ENCODE results near the gene MIR17HG. TPM values are rescaled to one million over a fixed set of nuclear protein-coding genes. Genes with fewer than 3 reads are reported as not detected.
"Not testable (repeated sequence)": the region's sequence is repeated elsewhere in the genome, so short reads cannot be mapped to it uniquely, and the experiment has no call there.

MIR17HG gene
- total RNA-seq, 1 donor from 2014 or later: 14.3 TPM

DNA sequence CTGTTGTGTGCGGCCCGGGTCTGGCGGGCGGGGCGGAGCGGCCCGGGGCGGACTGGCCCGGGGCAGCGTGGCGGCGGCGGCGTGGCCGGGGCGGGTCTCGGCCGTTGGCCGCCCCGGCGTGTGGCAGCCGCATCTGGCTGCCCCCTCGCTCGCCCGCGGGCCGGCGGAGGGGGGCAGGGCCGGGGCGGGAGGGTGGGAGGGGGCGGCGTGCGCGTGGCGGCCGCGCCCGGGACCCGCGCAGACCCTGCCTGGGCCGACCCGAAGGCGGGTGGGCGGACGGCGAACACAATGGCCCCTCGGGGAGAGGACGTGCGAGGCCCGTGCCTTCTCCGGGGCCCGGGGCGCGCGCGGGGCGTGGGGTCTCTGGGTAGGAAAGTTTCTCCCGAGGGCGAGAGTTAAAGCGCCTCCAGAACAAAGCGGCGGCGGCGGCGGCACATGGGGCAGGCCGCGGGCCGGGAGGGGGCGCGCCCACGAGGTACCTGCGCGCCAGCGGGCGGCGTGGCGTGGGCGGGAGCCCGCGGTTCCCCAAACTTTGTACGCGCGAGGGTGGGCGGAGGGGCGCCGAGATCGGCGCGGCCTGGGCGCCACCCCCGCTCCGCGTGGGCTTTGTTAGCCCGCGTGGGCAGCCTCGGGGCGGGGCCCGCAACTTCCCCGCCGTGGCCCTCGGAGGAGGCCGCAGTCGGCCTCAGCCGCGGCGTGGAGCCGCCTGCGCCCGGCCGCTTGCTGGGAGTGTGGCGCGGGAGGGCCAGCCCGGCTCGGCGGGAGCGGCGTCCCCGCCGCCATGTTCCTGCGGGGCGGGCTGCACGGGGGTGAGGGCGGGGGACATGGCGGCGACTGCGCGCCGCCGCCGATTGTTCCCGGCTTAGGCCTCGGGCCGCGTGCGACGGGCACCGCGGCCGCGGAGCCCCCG lies 764 bp downstream of the MIR17HG start:
- peak; percentile 42 to 53 for DNase-seq (ENCODE audit: low read depth in 2 of 2)

DNA sequence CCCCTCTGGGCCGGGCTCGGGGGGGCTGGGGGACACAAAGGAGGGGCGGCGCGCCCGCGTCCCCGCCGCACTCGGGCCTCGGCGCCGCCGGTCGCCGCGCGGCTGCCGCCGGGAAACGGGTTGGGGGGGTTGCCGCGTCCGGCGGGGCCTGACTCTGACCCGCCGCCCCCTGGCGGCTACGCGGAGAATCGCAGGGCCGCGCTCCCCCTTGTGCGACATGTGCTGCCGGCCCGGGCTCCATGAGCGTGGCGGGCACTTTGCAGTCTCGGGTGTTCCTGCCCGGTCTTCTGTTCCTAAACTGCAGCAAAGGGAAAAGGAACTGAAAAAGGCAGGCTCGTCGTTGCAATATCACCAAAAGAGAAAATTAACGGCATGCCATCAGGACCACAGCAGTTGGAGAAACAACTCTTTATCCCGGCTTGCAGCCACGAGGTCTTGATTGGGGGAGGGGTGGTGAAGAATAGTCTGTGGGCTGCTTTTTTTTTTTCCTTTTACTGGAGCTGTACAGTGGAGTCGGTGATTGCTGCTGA lies 1.5 kb downstream of the MIR17HG start:
- DNase-seq (ENCODE audit: low read depth in 2 of 2): peak; percentile 88 to 93

DNA sequence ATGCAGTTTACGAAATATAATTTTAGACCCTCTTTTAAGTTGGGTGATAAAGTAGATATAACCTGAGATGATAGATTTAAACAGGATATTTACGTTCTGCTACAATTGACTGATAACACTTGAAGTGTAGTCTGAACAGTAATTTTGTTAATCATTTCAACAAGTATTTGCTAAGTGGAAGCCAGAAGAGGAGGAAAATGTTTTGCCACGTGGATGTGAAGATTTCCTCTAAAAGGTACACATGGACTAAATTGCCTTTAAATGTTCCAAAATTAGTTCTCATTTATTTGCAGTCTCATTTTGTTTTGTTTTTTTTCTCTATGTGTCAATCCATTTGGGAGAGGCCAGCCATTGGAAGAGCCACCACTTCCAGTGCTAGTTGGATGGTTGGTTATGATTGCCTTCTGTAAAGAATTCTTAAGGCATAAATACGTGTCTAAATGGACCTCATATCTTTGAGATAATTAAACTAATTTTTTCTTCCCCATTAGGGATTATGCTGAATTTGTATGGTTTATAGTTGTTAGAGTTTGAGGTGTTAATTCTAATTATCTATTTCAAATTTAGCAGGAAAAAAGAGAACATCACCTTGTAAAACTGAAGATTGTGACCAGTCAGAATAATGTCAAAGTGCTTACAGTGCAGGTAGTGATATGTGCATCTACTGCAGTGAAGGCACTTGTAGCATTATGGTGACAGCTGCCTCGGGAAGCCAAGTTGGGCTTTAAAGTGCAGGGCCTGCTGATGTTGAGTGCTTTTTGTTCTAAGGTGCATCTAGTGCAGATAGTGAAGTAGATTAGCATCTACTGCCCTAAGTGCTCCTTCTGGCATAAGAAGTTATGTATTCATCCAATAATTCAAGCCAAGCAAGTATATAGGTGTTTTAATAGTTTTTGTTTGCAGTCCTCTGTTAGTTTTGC lies 2.8 kb downstream of the MIR17HG start:
- DNase-seq (ENCODE audit: low read depth in 2 of 2): no peak

DNA sequence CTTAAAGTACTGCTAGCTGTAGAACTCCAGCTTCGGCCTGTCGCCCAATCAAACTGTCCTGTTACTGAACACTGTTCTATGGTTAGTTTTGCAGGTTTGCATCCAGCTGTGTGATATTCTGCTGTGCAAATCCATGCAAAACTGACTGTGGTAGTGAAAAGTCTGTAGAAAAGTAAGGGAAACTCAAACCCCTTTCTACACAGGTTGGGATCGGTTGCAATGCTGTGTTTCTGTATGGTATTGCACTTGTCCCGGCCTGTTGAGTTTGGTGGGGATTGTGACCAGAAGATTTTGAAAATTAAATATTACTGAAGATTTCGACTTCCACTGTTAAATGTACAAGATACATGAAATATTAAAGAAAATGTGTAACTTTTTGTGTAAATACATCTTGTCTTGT lies 3.6 kb downstream of the MIR17HG start:
- DNase-seq (ENCODE audit: low read depth in 2 of 2): no peak

DNA sequence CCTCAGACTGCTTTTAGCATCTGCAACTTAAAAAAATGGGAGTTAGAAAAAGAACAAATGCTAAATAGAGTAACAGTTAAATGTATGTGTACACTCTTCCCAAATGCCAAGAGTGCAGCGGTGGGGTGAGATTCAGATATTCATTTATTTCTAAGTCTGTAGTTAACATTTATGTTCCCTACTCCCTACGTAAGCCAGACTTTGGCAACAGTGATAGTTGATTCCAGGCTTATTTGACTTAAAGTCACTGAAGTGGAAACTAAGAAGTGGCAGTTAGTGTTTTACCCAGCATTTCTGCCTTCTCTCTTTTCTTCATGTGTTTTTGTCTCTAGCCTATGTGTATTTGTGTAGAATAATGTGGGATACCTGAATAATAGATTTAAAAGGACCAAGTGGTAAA lies 4.5 kb downstream of the MIR17HG start:
- DNase-seq (ENCODE audit: low read depth in 2 of 2): no peak

DNA sequence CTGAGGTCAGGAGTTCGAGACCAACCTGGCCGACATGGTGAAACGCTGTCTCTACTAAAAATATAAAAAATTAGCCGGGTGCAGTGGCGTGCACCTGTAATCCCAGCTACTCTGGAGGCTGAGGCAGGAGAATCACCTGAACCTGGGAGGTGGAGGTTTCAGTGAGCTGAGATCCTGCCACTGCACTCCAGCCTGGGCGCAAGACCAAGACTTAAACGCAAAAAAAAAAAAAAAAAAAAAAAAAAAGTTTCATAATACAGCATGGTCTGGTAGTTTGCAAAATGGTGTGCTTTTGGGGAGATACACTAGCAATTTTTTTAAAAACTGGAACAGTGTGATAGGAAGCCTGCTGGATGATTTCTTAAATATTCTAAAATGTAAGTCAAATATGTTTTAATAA lies 5.4 kb downstream of the MIR17HG start:
- DNase-seq (ENCODE audit: low read depth in 2 of 2): not testable (repeated sequence)

DNA sequence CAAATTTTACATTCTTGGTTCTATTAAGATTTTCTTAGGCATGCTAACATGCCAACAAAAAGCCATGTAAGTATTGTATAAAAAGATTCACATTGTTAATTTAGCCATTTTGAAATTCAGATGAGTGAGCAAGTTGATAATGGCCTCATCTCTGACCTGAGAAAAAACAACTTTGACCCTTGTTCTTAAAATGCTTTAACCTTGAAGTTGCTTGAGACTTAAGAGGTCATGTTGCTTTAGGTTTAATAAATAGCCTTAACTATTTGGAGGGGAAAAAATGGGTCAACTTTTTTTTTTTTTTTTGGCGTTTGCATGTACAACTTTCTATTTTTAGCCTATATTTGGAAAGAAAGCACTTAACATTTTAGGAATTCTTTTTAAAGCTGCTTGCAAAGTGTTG lies 6.0 kb downstream of the MIR17HG start:
- DNase-seq (ENCODE audit: low read depth in 2 of 2): no peak

DNA sequence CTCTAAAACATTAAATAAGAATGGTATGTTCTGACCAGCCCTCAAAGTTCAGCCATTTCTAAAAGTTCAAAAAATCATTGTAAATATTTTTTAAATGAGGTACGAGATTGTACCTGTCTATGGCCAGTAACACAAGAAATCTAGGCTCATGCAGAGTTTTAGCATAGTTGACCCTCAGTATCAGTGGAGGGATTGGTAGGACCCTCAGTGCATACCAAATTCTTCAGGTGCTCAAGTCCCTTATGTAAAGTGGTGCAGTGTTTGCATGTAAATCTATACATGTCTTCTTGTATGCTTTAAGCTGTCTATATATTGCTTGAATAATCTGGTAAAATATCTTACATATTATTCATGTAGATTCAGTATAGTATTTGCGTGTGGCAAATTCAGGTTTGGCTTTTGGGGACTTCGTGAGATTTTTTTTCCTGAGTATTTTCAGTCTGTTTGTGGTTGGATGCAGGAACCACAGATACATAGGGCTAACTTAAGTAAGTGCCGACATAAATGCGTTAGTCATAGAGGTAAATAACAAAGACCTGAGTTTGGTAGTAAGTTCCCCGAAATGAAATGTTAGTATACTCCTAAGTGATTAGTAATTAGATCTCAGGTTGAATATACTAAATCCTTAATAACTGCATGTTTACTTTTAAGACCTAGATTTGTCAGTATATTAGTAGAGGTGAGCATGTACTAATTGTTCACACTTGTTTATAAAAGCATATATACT lies 7.8 kb downstream of the MIR17HG start:
- DNase-seq (ENCODE audit: low read depth in 2 of 2): no peak

DNA sequence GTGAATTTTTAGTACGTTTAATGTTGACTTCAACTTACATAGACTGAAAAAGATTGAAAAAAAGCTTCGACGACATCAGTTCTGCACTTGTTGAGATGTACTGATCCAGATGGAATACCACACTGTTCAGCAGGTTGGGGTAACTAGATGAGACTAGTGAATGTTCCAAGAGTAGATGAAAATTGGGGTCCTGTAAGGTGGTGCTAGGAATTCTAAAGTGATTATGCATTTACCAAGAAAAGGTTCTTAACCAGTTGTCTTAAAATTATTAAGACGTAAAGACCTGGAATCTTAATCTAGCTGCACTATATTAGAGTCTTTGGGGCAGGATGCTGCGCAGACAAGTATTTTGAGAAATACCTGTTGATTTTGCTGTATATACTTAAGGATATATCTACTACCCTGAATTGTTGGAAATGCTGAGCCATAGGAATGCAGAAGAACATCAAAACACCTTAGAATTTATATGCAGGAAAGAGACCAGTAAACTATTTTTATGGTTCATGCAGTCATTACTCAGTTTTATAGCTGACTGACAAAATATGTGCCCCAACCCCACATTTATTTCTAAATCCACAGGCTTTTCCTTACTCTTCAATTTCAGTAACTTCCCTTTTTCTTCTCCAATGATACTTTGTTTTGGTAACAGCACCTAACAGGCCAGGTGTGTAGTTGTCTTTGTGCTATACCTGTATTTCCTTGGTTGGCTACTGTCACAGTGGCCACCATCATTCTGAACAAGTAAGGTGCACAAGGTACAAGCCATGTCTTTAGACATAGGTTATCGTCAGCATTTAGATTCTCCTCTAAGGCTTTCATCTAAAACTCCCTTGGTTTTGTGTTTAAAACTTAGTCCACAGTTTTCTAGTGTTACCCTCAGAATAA lies 8.6 kb downstream of the MIR17HG start:
- no peak for DNase-seq (ENCODE audit: low read depth in 2 of 2)

DNA sequence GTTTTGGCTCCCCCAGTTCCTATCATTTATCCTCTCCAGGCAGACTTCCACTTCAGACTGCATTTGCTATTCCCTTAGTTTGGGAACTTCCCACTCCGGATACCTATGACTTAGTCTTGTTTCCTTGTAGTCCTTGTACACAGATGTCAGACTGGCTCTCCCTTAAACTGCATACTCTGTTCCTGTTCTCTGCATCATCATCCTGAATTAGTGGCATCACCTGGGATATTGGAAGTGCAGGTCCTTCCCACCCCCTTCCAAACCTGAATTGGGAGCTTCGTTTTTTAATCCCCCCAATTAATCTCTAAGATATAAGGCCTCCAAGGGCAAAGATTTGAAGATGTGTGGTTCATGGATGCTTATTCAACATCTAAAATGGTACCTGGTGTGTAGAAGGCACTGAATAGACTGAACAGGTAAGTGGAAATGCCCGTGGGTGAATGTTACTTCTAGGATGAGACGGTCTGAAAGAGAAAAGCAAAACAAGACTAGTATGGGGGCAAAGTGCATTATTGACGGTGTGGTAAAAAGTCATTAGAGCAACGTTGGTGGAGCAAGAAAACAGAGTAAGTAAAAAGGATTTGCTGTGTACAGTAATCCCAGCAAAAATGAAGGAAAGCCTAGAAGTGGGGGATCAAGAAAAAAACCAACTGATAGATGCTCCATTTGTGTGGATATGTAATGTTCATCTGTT lies 9.6 kb downstream of the MIR17HG start:
- DNase-seq (ENCODE audit: low read depth in 2 of 2): no peak

DNA sequence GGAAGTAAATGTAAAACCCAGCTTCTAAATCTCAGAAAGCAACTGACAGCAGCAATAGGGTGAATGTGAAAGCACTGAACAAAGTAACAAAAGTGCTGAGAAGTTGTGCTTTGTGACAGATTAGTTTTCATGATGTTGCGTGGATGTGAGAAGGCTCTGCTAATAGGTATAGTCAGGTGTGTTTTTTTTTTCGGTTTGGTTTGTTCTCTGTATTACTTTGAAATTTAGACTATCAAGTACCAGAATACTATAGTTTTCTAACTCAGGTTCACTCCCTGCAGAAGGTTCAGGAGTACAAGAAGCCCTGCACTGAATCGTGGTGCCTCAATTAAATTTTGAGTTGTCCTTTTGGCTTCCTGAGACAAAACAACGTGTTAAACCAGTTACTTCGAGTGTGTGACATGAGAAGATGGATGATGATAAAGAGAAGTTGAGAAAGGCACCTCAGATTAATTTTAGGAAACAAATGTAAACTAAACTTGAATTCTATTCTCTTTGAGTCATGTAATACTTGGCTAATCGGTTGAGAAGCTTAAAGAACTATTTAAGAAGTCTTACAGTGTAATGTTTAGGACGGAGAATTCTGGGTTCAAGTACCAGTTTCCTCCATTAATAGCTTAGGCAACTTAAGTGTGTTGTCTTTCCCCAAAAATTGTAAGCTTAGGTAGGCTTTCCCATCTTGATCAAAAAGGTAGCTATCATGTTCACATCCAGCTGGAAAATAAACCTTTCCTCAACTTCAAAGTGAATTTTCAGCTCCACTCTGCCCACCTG lies 10.3 kb downstream of the MIR17HG start:
- DNase-seq (ENCODE audit: low read depth in 2 of 2): no peak

DNA sequence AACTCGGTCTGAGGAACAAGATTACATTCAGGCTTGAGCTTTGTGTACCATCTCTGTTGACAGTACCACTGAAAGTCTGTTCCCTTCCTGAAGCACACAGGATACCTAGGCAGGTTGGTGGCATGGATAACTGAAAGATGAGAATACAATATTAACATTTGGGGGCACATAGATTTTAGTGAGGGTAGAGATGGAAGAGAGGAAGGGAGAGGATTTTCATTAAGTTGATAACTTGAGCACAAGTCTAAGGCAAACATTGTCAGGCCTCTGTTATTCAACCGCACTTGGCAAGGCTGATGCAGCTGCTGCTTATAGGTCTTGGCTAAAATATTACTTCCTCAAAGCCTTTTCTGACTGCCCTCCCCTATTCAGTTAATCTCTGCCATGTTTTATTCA lies 10.9 kb downstream of the MIR17HG start:
- no peak for DNase-seq (ENCODE audit: low read depth in 2 of 2)

DNA sequence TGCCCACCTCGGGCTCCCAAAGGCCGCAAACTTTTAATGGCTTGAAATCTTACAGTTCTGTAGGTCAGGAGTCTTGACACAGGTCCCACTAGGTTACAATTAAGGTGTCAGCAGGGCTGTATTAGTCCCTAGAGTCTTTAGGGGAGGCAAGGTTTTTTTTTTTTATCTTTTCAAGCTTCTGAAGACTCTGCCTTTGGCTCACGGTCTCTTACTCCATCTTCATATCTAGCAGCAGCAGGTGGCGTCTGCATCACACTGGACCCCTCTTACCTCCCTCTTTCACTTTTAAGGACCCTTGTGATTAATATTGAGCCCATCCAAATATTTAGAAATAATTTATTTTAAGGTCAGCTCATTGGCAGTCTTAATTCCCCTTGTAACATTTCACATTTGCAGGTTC lies 11.6 kb downstream of the MIR17HG start:
- DNase-seq (ENCODE audit: low read depth in 2 of 2): no peak

DNA sequence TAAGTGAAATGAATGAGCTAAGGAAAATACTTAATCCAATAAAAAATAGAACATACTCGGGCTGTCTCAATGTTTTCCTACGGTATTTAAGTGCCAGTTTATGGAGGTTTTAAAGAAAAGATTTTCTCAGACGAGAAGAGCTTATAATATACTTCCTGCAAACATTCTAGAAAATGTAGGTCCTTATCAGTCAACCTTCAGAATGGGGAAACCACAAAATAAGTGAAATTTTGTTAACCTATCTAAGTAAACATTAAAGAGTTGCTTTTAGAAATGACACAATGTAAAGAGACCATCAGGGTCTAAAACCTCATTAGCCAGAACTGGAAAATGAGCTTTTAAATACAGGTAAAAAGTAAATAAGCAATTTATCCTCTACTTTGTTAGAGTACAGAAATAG lies 12.1 kb downstream of the MIR17HG start:
- DNase-seq (ENCODE audit: low read depth in 2 of 2): no peak

DNA sequence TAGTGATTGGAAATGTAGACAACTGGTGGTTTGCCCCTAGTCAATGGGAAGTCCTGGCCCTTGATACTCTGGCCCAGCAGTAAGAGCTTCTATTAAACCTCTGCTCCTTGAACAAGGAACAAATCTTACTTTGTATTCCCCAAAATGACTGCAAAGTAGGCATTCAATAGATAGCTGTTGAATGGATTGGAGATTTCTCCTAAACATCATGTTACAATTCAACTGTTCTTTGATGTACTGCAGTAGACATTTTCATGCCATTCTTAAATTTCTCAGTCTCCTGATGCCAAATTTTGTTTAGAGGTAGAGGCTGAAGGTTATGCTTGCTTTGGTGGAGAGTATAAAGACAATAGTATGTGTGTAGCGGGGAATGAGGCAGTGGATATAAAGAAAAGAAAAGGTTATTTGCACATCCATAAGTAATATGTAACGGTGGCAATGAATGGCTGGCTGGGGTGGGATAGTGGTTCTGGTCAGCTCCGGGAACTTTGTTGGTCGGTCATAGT lies 12.8 kb downstream of the MIR17HG start:
- no peak for DNase-seq (ENCODE audit: low read depth in 2 of 2)

DNA sequence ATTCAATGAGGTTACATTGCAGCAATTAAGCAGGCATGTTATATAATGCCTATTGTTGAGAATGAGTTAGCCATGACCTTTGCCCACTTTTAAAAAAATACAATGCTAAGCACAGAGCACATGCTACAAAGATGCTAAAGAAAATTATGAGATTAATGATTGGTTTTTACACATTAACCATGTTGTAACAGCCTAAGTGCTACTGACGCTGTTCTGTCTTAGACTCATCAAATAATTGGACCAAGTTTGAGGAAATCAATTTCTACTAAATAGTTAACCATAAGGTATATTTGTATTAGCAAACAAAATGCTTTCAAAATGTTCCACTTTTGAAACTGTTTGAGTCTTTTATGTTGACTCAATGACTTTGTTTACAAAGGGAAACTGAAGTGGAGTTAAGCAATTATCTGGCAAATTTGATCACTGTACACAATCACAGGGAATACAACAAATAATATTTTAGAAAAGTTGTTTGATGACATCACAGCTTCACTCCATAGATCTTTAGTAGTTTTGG lies 14.3 kb downstream of the MIR17HG start:
- no peak for DNase-seq (ENCODE audit: low read depth in 2 of 2)

DNA sequence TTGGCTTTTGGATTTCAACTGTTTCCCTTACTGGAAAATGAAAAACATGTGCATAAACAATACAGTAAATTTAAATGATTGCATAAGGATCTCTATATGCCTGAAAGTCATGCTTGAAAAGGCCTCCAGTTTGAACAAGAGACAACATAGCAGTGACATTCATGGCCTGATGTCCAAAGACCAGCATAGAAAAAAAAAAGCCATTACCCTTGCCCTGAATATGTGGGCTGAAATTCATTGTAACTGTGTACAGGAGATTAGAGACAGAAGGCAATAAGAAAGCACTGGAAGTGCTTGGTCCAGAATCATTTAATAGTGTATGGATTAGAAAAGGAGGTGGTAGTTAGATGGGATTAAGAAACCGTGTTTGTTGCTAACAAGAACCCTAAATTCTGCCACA lies 15.4 kb downstream of the MIR17HG start:
- DNase-seq (ENCODE audit: low read depth in 2 of 2): no peak

DNA sequence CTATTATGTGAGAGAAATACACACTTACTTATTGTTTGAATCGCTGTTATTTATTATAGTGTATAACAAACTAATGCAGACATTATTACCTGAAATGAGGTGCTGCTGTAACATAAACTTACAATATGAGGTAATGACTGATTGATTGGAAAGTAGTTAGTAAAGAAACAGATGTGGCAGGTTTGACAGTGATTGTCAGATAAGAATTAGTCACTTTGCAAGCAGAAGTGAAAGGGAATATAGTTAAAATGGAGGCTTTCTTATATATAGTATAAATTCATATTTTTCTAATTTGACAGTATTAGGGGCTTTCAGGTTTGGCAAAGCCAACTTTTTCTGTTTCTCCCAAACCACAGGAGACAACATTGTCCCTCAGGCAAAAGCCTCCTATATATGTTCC lies 20.6 kb downstream of the MIR17HG start:
- no peak for DNase-seq (ENCODE audit: low read depth in 2 of 2)

All from lung microvascular endothelial cell (primary cell).